Measurements from ENCODE around the gene FNDC5. TPM values are rescaled to one million over a fixed set of nuclear protein-coding genes. Genes with fewer than 3 reads are reported as not detected.

Gene FNDC5
- total and polyA plus RNA-seq, 2 experiments from 2014 or later, result 1.0 to 1.7 TPM

DNA sequence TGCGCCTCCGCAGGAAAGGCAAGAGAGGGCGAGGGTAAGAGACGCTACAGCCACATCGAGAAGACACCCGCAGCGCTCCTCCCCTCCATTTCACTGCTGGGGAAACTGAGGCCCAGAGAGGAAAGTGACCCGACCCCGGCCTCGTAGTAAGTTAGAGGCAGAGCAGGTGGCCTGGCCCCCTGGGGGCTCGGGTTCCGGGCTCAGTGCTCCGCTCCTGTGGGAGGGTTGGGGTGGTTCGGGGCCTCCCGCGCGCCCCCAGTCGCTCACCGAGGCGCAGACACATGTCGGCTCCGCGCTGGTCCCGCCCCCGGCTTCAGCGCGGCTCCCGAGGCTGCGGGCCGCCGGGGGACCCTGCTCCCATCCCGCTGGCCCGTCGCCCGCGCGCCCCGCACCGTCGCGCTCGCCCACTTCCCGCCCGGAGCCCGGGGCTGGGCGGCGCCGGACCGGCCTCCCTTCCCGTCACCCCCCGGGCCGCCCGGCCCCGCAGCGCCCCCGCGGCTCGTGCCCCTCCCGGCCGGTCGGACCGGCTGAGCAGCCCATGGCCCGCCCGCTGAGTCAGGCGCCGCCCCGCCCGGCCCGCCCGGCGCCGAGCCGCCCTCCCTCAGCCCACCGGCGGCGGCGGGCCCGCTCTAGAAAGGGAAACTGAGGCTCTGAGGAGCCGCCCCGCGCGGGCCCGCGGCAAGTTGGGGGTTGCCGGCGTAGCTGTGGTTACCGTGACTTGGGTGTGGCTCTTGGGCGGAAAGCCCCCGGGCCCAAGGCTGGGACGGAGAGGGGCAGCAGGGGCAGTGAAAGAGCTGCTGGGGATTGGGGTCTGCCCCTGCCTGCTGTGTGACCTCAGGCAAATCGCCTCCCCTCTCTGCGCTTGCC lies 30.5 kb upstream of the FNDC5 start, which contains the start of gene TMEM54:
TMEM54 (minus strand) TSS at position 434 of the 867 bp plus-strand sequence; CDS start at position 283, 151 bp downstream.
- peak; percentile 72 for ATAC-seq
- Histone ChIP-seq H3K9me2 (ENCODE audit: insufficient read depth) (no peaks in the 10 kb centered on the region), H3K4me2 (peak within 1 kb of the TSS; percentile 82), H3K27me3 (ENCODE audit: insufficient read depth) (peaks cover 53% of the 10 kb centered on the region), H3K36me3 (ENCODE audit: insufficient read depth) (no peaks in the 10 kb centered on the region), H3K4me3 (peak within 1 kb of the TSS; percentile 65), H3K27ac (ENCODE audit: low read depth) (no peak within 1 kb of the TSS), H3K79me2 (replicated peaks; ENCODE audit: insufficient read depth) (no peaks in the 10 kb centered on the region), H4K20me1 (replicated peaks; ENCODE audit: insufficient read depth) (no peaks in the 10 kb centered on the region), H3K4me1 (ENCODE audit: insufficient read depth) (peaks cover 7% of the 10 kb centered on the region; the same call in 1 of the 2 replicates), H2AFZ (peak within 1 kb of the TSS; percentile 84), H3F3A (replicated peaks; ENCODE audit: low read depth) (no peaks in the 10 kb centered on the region)
- no peaks in the 10 kb centered on the region for H3K9me3 Mint-ChIP-seq
- H3K36me3 Mint-ChIP-seq (ENCODE audit: low read depth), result no peaks in the 10 kb centered on the region; the same call in 2 of the 3 replicates
- peak within 1 kb of the TSS; percentile 79 for H3K4me3 Mint-ChIP-seq
- DNase-seq (ENCODE audit: low spot score), result peak; percentile 62
- TF ChIP-seq, protein P1, sequence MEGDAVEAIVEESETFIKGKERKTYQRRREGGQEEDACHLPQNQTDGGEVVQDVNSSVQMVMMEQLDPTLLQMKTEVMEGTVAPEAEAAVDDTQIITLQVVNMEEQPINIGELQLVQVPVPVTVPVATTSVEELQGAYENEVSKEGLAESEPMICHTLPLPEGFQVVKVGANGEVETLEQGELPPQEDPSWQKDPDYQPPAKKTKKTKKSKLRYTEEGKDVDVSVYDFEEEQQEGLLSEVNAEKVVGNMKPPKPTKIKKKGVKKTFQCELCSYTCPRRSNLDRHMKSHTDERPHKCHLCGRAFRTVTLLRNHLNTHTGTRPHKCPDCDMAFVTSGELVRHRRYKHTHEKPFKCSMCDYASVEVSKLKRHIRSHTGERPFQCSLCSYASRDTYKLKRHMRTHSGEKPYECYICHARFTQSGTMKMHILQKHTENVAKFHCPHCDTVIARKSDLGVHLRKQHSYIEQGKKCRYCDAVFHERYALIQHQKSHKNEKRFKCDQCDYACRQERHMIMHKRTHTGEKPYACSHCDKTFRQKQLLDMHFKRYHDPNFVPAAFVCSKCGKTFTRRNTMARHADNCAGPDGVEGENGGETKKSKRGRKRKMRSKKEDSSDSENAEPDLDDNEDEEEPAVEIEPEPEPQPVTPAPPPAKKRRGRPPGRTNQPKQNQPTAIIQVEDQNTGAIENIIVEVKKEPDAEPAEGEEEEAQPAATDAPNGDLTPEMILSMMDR (conservative IDR thresholded peaks at IDR 0.05; ENCODE audit: low read depth in 2 of 2), result 0 out of 4 replicates have a peak, but pooled peaks of 1 of the 2 experiments have one; percentile 11
- TF ChIP-seq EZH2 (IDR thresholded peaks at IDR 0.05; ENCODE audit: low read depth, unreplicated experiment), result peak; percentile 56
- no peak for TF ChIP-seq JUNB (IDR thresholded peaks at IDR 0.05; ENCODE audit: unreplicated experiment)
- H3K4me1 Mint-ChIP-seq, result peaks cover 7% of the 10 kb centered on the region; the same call in 2 of the 3 replicates
- H3K27me3 Mint-ChIP-seq (ENCODE audit: insufficient read depth, low read depth, poor library complexity), result peaks cover 44% of the 10 kb centered on the region
- no peak within 1 kb of the TSS for H3K27ac Mint-ChIP-seq

DNA sequence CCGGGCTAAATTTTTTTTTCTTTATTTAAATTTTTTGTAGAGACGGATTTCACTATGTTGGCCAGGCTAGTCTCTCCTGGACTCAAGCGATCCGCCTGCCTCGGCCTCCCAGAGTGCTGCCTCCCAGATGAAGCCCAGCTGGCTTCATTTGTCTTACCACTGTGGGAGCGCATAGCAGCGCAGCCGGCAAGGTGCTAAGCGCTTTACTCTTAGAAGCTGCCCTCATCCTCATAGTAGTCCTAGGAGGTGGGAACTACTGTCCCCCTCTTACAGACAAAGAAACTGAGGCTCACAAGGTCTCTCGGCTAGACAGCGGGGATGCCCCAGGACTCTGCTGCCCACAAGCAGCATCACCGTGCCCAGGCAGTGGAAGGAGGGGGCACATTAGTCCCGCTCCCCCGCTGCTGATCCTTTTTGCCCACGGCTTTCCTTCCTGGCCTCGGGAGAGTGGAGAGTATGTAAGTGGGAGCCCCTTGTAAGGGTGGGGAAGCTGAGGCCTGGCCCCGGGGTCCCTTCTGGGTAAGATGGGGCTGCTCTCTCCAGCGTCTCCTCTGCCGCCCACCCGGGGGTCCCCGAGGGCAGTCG lies 29.8 kb upstream of the FNDC5 start:
- H4K20me1 ChIP-seq (replicated peaks; ENCODE audit: insufficient read depth), result no peaks in the 10 kb centered on the region
- peak overlapping the region; percentile 73 for H3K4me3 Mint-ChIP-seq
- H3K9me2 ChIP-seq (ENCODE audit: insufficient read depth), result no peaks in the 10 kb centered on the region
- no peaks in the 10 kb centered on the region for H3F3A ChIP-seq (replicated peaks; ENCODE audit: low read depth)
- H3K36me3 ChIP-seq (ENCODE audit: insufficient read depth), result no peaks in the 10 kb centered on the region
- peaks cover 53% of the 10 kb centered on the region for H3K27me3 ChIP-seq (ENCODE audit: insufficient read depth)
- peak overlapping the region; percentile 84 for H2AFZ ChIP-seq
- peaks cover 46% of the 10 kb centered on the region for H3K27me3 Mint-ChIP-seq (ENCODE audit: insufficient read depth, low read depth, poor library complexity)
- H3K4me1 ChIP-seq (ENCODE audit: insufficient read depth), result peaks cover 7% of the 10 kb centered on the region; the same call in 1 of the 2 replicates
- H3K79me2 ChIP-seq (replicated peaks; ENCODE audit: insufficient read depth), result no peaks in the 10 kb centered on the region
- H3K4me2 ChIP-seq, result peak overlapping the region; percentile 80
- H3K27ac ChIP-seq (ENCODE audit: low read depth), result no peak overlapping the region
- DNase-seq (ENCODE audit: low spot score) (no peak), ATAC-seq (peak; percentile 64)
- peak overlapping the region; percentile 59 for H3K4me3 ChIP-seq
- no peaks in the 10 kb centered on the region for H3K9me3 Mint-ChIP-seq
- peaks cover 10% of the 10 kb centered on the region for H3K4me1 Mint-ChIP-seq
- H3K27ac Mint-ChIP-seq, result no peak overlapping the region
- no peak for TF ChIP-seq ZNF331 (CRISPR knock-in tag; IDR thresholded peaks at IDR 0.05; ENCODE audit: low read depth)
- peak; percentile 28 for TF ChIP-seq EZH2 (IDR thresholded peaks at IDR 0.05; ENCODE audit: low read depth, unreplicated experiment)
- H3K36me3 Mint-ChIP-seq (ENCODE audit: low read depth), result no peaks in the 10 kb centered on the region; the same call in 2 of the 3 replicates

Measured in GM23338 (cell line).